Effector CD8-positive, alpha-beta T cell (primary cell): ENCODE results near the gene DIAPH2.

Source experiments
- DNase-seq: peaks from one replicate; lab custom pipeline; 2025; lab: John Stamatoyannopoulos, UW

DIAPH2 gene

DNA sequence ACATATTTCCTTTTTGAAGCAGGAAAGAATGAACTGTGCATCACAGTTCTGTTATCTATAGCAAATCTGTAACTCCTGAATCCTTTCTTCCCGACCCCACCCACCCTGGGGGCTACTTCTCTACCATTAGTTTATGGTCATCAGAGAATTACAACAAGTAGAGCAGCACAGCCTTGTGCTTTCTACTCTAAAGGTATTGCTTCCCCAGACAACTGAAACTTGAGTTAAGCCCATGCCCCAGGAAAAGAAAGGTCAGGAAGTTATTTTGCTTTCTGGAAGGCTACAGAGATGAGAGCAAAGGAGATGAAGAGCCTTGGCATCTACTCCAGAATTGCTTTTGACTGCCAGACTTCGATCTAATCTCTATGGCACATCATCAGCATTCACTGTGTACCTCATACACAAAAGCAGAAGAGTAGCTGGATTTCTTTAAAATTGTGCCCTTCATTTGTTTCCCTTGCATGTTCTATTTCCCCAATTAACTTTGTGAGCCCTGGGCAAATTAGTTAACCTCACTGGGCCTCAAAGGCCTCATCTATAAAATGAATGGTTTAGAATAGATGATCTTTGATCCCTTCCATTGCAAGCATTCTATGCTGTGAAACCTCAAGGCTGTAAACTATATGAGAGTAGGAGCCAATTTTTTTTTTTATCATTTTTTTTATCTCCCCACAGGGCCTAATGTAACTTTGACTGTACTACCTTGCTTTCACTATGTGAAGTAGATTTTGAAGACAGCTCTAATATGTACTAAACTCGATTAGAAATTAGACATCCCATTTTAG, 794.7 kb downstream of the DIAPH2 start:
- DNase-seq, result no peak

GRCh38 chrX:97481228-97481627, 796.6 kb downstream of the DIAPH2 start:
- DNase-seq, result no peak

- no peak for DNase-seq
These were observed 798.1 kb downstream of the DIAPH2 start for GRCh38 chrX:97482666-97483300.

- no peak for DNase-seq
These were observed 806.0 kb downstream of the DIAPH2 start for GRCh38 chrX:97490656-97491055.

GRCh38 chrX:97494756-97495372, 810.2 kb downstream of the DIAPH2 start:
- DNase-seq, result no peak

DNA sequence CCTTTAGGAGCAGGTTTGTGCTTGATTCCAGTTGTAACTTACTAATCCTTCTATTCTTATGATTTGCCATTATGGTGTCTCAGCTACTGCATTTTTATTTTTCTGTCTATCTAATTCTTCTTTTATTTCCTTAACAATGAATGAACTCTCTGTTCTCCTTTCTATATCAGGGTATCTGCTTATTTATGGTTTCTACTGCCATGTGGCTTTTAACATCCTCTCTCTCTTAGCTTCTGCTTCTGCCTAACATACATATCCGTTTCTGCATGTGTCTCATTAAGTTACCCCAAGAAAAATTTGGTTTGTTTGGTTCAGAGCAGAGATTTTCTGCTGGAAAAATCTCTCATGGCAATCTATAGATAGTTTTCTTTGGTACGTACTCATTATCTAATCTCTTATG, 813.5 kb downstream of the DIAPH2 start:
- no peak for DNase-seq

DNA sequence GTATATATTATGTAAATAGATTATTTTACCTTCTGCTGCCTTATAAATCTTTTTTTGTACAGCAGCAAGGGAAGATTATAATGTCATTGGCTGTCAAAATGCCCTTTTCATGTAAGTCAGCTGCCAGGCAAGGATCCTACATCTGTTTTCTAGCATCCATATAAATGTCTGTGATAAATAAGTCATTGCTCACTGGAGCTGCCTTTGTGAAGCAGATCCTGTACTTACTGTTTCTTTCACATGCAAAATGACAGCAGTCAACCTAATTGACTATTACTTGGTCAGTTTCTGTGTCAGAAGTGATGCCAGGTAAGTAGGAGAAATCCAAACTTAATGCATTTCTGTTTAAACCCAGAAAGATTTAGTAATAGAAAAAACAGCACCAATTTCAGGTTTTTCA, 819.8 kb downstream of the DIAPH2 start:
- DNase-seq, result no peak

DNA sequence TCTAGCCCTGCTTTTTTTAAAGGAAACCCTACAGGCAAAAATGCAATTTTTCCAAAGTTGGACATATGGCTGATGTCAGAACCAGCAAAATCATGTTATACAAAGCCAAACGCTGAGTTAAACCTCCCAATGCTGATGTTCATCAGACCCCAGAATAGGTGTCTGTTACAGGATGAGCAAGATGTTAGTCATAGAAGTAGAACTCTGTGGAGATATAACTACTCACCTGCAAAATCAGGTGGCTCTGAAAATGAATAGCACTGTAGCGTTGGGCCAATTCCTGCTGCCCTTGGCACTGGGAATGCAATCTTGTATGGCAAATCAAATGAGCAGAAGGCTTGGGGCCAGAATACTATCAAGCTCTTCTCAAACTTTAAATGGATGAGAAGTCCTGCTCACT, 833.1 kb downstream of the DIAPH2 start:
- DNase-seq, result no peak

- no peak for DNase-seq
These were observed 837.7 kb downstream of the DIAPH2 start for GRCh38 chrX:97522307-97522706.

DNA sequence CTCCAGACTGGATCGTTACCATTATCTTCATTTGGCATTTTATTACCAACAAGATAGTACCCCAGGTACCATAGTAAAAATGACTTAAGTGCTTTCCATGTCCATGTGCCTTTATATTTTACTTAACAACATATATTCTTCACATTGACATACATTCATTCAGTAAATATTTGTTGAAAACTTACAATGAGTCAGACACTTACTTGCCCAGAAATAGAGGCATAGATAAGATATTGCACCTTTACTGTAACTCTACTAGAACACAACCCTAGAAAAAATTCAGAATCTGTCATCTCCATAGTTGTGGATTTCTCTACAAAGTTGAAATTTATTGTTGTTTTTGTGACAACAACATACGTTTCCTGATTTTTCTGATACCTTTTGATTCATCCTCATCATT, 839.7 kb downstream of the DIAPH2 start:
- DNase-seq, result no peak

GRCh38 chrX:97524997-97525396, 840.4 kb downstream of the DIAPH2 start:
- DNase-seq, result no peak

- DNase-seq, result no peak
These were observed 841.3 kb downstream of the DIAPH2 start for GRCh38 chrX:97525981-97526380.

DNA sequence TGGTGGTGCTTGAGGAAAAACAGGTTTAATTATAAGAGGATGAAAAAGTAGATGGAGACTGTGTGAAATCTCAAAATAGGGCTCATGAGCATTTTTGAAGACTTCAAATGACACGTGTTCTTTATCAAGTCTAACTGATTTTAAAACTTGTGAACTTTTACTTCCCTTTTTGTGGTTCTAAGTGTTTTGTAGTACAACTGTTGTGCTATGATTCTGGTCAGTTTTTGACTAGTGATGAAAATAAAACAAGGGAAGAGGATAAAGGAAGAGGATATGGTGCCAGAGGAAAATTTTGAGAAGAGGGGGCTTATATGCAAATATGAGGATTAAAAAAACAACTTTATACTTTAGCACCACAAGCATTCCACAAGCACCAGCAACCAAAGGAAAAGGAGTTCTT, 843.1 kb downstream of the DIAPH2 start:
- no peak for DNase-seq

DNA sequence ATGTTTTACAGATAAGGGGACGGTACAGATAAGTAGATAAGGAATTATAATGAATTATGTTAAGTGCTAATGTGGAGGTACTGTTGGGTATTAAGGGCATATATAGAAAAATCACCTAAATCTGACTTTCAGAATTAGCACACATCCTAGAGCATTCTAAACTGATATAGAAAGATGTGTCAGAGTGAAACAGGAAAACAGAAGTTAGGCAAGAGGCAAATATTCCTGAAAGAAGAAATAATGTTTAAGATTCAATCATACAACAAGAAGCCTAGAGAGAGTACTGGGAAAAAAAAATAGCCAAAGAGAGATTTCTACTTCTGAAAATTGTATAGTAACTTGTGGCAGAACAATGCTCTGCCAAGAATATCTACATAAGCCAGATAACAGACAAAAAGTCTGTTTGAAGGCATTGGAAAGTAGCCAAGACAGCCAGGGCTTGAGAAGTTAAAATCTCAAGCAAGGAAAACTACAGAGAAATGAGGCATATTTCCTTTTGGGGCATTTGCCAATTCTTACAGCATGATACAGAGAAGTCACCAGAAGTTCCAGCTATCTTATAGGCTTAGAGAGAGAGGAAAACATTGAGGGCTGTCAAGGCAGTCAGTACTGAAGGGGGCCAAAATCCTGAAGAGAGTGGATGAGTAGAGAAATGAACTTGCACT, 845.0 kb downstream of the DIAPH2 start:
- DNase-seq, result no peak

DNA sequence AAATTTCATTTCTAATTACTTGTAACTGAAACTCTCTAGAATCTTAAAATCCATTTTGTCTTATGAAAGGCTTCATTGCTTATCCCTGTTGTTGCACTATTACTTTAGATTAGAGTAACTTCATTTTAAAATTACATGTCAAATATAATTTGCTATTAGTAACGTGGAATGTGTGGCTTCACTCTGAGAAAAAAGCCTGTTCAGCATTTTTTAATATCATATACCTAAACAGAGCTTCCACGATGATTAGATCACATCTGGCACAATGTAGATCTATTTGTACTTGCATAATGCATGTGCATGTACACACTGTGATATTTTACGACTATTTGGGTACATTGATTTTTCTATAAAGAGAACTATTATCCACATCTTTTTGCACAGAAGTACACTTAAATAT, 847.2 kb downstream of the DIAPH2 start:
- no peak for DNase-seq

GRCh38 chrX:97538745-97539144, 854.1 kb downstream of the DIAPH2 start:
- no peak for DNase-seq

GRCh38 chrX:97539970-97540519, 855.4 kb downstream of the DIAPH2 start:
- no peak for DNase-seq

DNA sequence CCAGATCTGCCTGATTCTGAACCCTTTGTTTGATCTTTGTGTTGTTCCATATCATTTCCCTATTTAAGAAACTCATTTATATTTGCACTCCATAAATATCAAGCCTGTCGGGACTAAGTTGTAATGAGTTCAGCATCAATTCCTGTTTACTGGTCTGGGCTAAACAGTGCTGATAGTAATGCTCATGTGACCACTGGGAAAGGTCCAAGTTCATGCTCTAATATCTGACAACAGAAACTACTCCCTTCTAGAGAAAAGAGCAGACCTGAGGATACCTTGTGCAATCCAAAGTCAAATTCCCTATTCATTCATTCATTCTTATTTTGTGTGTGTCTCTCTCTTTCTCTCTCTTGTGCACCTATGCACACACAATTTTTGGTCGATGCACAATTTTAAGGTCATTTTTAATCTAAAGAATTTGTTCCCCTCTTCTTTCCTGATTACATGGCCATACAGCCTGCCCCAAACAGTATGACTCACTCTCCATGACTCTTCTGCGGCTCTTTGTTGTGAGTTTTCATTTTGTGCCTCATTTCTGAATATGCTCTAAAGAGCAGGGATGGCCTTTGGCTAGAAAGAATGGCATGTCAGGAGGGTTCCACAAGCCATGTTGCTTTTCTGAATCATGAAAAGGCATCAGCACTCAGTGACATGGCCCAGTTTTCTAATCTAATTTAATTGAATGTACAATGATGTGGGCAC, 863.4 kb downstream of the DIAPH2 start:
- DNase-seq, result no peak

GRCh38 chrX:97551821-97552220, 867.2 kb downstream of the DIAPH2 start:
- DNase-seq, result no peak

GRCh38 chrX:97553833-97554232, 869.2 kb downstream of the DIAPH2 start:
- DNase-seq, result no peak

- DNase-seq, result no peak
These were observed 871.7 kb downstream of the DIAPH2 start for GRCh38 chrX:97556359-97556758.
